WTC11 (cell line): Measurements from ENCODE around the gene SCYL1. TPM values are rescaled to one million over a fixed set of nuclear protein-coding genes. Genes with fewer than 3 reads are reported as not detected.

Experiments
- ATAC-seq: fragments of 200-7000 bp; cut with Tn5 transposase; 2 replicates; pipeline ENCODE4 v1.10.0; 2021; ENCODE audit warnings: mild to moderate bottlenecking, moderate library complexity
- CTCF ChIA-PET: fragments of 300-600 bp; sonication (Branson Sonifier 250); formaldehyde crosslinking; loops from one replicate; lab custom pipeline; 2021; ENCODE audit warnings: antibody characterized with exemption; lab: Charles Lee
- POLR2A ChIA-PET: fragments of 350-600 bp; sonication (Branson Sonifier 250); formaldehyde crosslinking; loops from one replicate; lab custom pipeline; 2021; ENCODE audit warnings: antibody characterized with exemption; lab: Charles Lee
- DNase-seq: peaks from one replicate; pipeline ENCODE4 v3.0.0; 2021; ENCODE audit warnings: low spot score
- H3K27ac Mint-ChIP-seq: 2 replicates; pipeline ENCODE4 v1.8.0; 2021; ENCODE audit warnings: mixed read lengths
- H3K27me3 Mint-ChIP-seq: 2 replicates; pipeline ENCODE4 v1.8.0; 2021; ENCODE audit warnings: low read depth, mild to moderate bottlenecking, moderate library complexity, mixed read lengths
- H3K36me3 Mint-ChIP-seq: 2 replicates; pipeline ENCODE4 v1.8.0; 2021; ENCODE audit warnings: mixed read lengths
- H3K4me1 Mint-ChIP-seq: 2 replicates; pipeline ENCODE4 v1.8.0; 2022; ENCODE audit warnings: mixed read lengths
- H3K4me3 Mint-ChIP-seq: 2 replicates; pipeline ENCODE4 v1.8.0; 2021; ENCODE audit warnings: mild to moderate bottlenecking, moderate library complexity, mixed read lengths
- H3K9me3 Mint-ChIP-seq: 2 replicates; pipeline ENCODE4 v1.8.0; 2021; ENCODE audit warnings: mixed read lengths
- ARID4B ChIP-seq: sonication (generic); formaldehyde crosslinking; IDR thresholded peaks from 2 replicates; pipeline ENCODE4 v1.8.0; 2023; ENCODE audit warnings: missing genetic modification reagents, mild to moderate bottlenecking, borderline replicate concordance
- E2F1 ChIP-seq: sonication (generic); formaldehyde crosslinking; IDR thresholded peaks from 2 replicates; pipeline ENCODE4 v1.8.0; 2022; ENCODE audit warnings: mild to moderate bottlenecking, missing genetic modification reagents
- E2F5 ChIP-seq: sonication (generic); formaldehyde crosslinking; IDR thresholded peaks from 2 replicates; pipeline ENCODE4 v1.8.1; 2022; ENCODE audit warnings: mild to moderate bottlenecking, moderate library complexity, missing genetic modification reagents
- FOXP1 ChIP-seq: sonication (generic); formaldehyde crosslinking; IDR thresholded peaks from 2 replicates; pipeline ENCODE4 v1.8.0; 2022; ENCODE audit warnings: missing genetic modification reagents, mild to moderate bottlenecking, moderate library complexity, borderline replicate concordance
- GTF2I ChIP-seq: fragments of 250-450 bp; sonication (Bioruptor Pico); conservative IDR thresholded peaks from 2 replicates; pipeline ENCODE4 v1.4.0; 2021; ENCODE audit warnings: mild to moderate bottlenecking
- MYBL2 ChIP-seq: sonication (generic); formaldehyde crosslinking; IDR thresholded peaks from 2 replicates; pipeline ENCODE4 v1.8.1; 2023; ENCODE audit warnings: mild to moderate bottlenecking, moderate library complexity, missing genetic modification reagents
- PRDM15 ChIP-seq: sonication (generic); formaldehyde crosslinking; IDR thresholded peaks from 2 replicates; pipeline ENCODE4 v1.8.0; 2022; ENCODE audit warnings: missing genetic modification reagents
- ZBTB21 ChIP-seq: sonication (generic); formaldehyde crosslinking; IDR thresholded peaks from 2 replicates; pipeline ENCODE4 v1.8.1; 2023; ENCODE audit warnings: mild to moderate bottlenecking, missing genetic modification reagents, borderline replicate concordance
- ZNF317 ChIP-seq: sonication (generic); formaldehyde crosslinking; IDR thresholded peaks from 2 replicates; pipeline ENCODE4 v1.8.1; 2023; ENCODE audit warnings: low read depth, mild to moderate bottlenecking, moderate library complexity, missing genetic modification reagents, borderline replicate concordance
- total RNA-seq: library from RNA; stranded (reverse); gene quantifications from 3 replicates; pipeline ENCODE4 v1.2.3, GENCODE V29; 2021

SCYL1 gene
- total RNA-seq, 1 experiment from 2014 or later, result 76.8 TPM

- TF ChIP-seq ARID4B, result no peak
- TF ChIP-seq PRDM15 (CRISPR knock-in tag), result no peak
- TF ChIP-seq ZBTB21 (CRISPR knock-in tag), result no peak
- 0 out of 2 replicates have a peak, but pooled peaks have one; percentile 27 for TF ChIP-seq E2F5 (CRISPR knock-in tag)
- TF ChIP-seq ZNF317 (CRISPR knock-in tag), result no peak
- TF ChIP-seq, all 79 proteins: peak for 3
These were observed 50.1 kb downstream of the SCYL1 start (continued) for GRCh38 chr11:65574811-65575567.

- CTCF ChIA-PET, result interaction anchor here (0.6 to 4.0 kb wide), 10 partner anchors 9 to 35 kb away, joined by 3 to 55 read pairs (median 4); partner anchors contain the start of gene KCNK7
- DNase-seq (no peak), ATAC-seq (no peak)
- no peaks in the 10 kb centered on the region for H3K36me3 Mint-ChIP-seq
- TF ChIP-seq GTF2I (CRISPR knock-in tag) (peak; percentile 91), E2F1 (no peak), MYBL2 (CRISPR knock-in tag) (0 out of 2 replicates have a peak, but pooled peaks have one; percentile 29), FOXP1 (CRISPR knock-in tag) (0 out of 2 replicates have a peak, but pooled peaks have one; percentile 27)
- H3K4me1 Mint-ChIP-seq, result peaks cover 35% of the 10 kb centered on the region
- POLR2A ChIA-PET, result interaction anchor here (0.5 to 1.7 kb wide), 7 partner anchors 11 to 565 kb away, joined by 3 to 6 read pairs (median 3); partner anchors contain the start of gene PCNX3
- H3K9me3 Mint-ChIP-seq, result no peaks in the 10 kb centered on the region
- H3K4me3 Mint-ChIP-seq, result peak within 1 kb of the TSS; percentile 84
- H3K27me3 Mint-ChIP-seq, result peaks cover 38% of the 10 kb centered on the region
- no peak within 1 kb of the TSS for H3K27ac Mint-ChIP-seq
These were observed 50.8 kb downstream of the SCYL1 start, which contains the start of gene EHBP1L1 for GRCh38 chr11:65575568-65576231. Gene EHBP1L1, plus strand, starts transcription at chr11:65576053. Its CDS starts 250 bp downstream, at chr11:65576303.
